CD14-positive monocyte (primary cell): ENCODE data around the gene CST11. TPM values are rescaled to one million over a fixed set of nuclear protein-coding genes. Genes with fewer than 3 reads are reported as not detected.

Experiments
- DNase-seq, 3 donors: peaks; one replicate each; pipeline ENCODE4 v3.0.0-alpha.2; 2011 to 2022
- H2AFZ ChIP-seq: 2 replicates; pipeline ENCODE4 v1.6.0; 2012; ENCODE audit warnings: mild to moderate bottlenecking, low read depth, low read length, inconsistent platforms; ENCODE audit not compliant: insufficient read depth, poor library complexity, severe bottlenecking
- H3K27ac ChIP-seq, 2 donors: 1 replicate in 1 of 2; 2 replicates in 1 of 2; pipeline ENCODE4 v1.5.1; 2012 to 2013; ENCODE audit warnings: low read length in 2 of 2, control low read depth in 1 of 2, inconsistent platforms in 1 of 2, low read depth in 1 of 2, mild to moderate bottlenecking in 1 of 2
- H3K27me3 ChIP-seq, 2 donors: one replicate each; pipeline versions ENCODE4 v1.6.0 to v1.6.1; 2011 to 2013; ENCODE audit warnings: low read length in 2 of 2; ENCODE audit not compliant: control insufficient read depth in 2 of 2, insufficient read depth in 2 of 2
- H3K36me3 ChIP-seq, 2 donors: replicated peaks in 1 of 2; 1 replicate in 1 of 2; 2 replicates in 1 of 2; pipeline versions ENCODE4 v1.5.1 to v1.6.1; 2012 to 2013; ENCODE audit warnings: low read length in 2 of 2, control low read depth in 1 of 2, inconsistent platforms in 1 of 2, mild to moderate bottlenecking in 1 of 2; ENCODE audit not compliant: insufficient read depth in 2 of 2, control insufficient read depth in 1 of 2
- H3K4me1 ChIP-seq, 2 donors: 1 replicate in 1 of 2; 2 replicates in 1 of 2; pipeline versions ENCODE4 v1.5.1 to v1.6.1; 2012 to 2013; ENCODE audit warnings: low read length in 2 of 2, control low read depth in 1 of 2, inconsistent platforms in 1 of 2, mild to moderate bottlenecking in 1 of 2, moderate library complexity in 1 of 2; ENCODE audit not compliant: insufficient read depth in 2 of 2, control insufficient read depth in 1 of 2
- H3K4me2 ChIP-seq: replicated peaks from 2 replicates; pipeline ENCODE3; 2012; ENCODE audit warnings: low read length, moderate library complexity, mild to moderate bottlenecking; ENCODE audit not compliant: poor library complexity, severe bottlenecking; ENCODE audit errors: extremely low read depth
- H3K4me3 ChIP-seq, 3 experiments: fragments of 200-600 bp in 1 of 3; sonication (generic) in 1 of 3; replicated peaks in 1 of 3; 1 replicate in 2 of 3; 2 replicates in 1 of 3; pipeline ENCODE4 v1.5.1; 2011 to 2013; ENCODE audit warnings: low read length in 3 of 3, mild to moderate bottlenecking in 3 of 3, control low read depth in 2 of 3, low read depth in 2 of 3, inconsistent platforms in 1 of 3, moderate library complexity in 1 of 3
- H3K79me2 ChIP-seq: 2 replicates; pipeline ENCODE4 v1.6.0; 2012; ENCODE audit warnings: mild to moderate bottlenecking, control low read depth, inconsistent platforms, low read length, moderate library complexity; ENCODE audit not compliant: insufficient read depth
- H3K9ac ChIP-seq: 2 replicates; pipeline ENCODE4 v1.6.0; 2017; ENCODE audit warnings: low read length, mild to moderate bottlenecking; ENCODE audit not compliant: insufficient read depth, poor library complexity, severe bottlenecking
- H3K9me3 ChIP-seq, 2 donors: replicated peaks in 1 of 2; 1 replicate in 1 of 2; 2 replicates in 1 of 2; pipeline versions ENCODE4 v1.5.1 to v1.6.1; 2012 to 2013; ENCODE audit warnings: low read length in 2 of 2, control low read depth in 1 of 2; ENCODE audit not compliant: control insufficient read depth in 1 of 2, insufficient read depth in 1 of 2
- H4K20me1 ChIP-seq: 2 replicates; pipeline ENCODE4 v1.6.0; 2012; ENCODE audit warnings: mild to moderate bottlenecking, low read length, control low read depth, moderate library complexity; ENCODE audit not compliant: insufficient read depth
- H3K27ac Mint-ChIP-seq, 7 donors: one replicate each; pipeline ENCODE4 v1.8.0; 2020; ENCODE audit warnings: mild to moderate bottlenecking in 7 of 7, mixed read lengths in 7 of 7, moderate library complexity in 6 of 7, inconsistent platforms in 2 of 7
- H3K27me3 Mint-ChIP-seq, 3 donors: one replicate each; pipeline ENCODE4 v1.8.0; 2021 to 2022; ENCODE audit warnings: low read depth in 3 of 3, mild to moderate bottlenecking in 3 of 3, mixed read lengths in 3 of 3, moderate library complexity in 3 of 3, inconsistent platforms in 1 of 3
- H3K36me3 Mint-ChIP-seq, 2 donors: one replicate each; pipeline ENCODE4 v1.8.0; 2020; ENCODE audit warnings: mixed read lengths in 2 of 2, inconsistent platforms in 1 of 2, mild to moderate bottlenecking in 1 of 2
- H3K4me1 Mint-ChIP-seq: one replicate; pipeline ENCODE4 v1.8.0; 2020; ENCODE audit warnings: mild to moderate bottlenecking, mixed read lengths
- H3K4me3 Mint-ChIP-seq, 2 donors: one replicate each; pipeline ENCODE4 v1.8.0; 2020; ENCODE audit warnings: mild to moderate bottlenecking in 2 of 2, mixed read lengths in 2 of 2, moderate library complexity in 1 of 2
- H3K9me3 Mint-ChIP-seq, 7 donors: one replicate each; pipeline ENCODE4 v1.8.0; 2020 to 2022; ENCODE audit warnings: mixed read lengths in 7 of 7, mild to moderate bottlenecking in 6 of 7, moderate library complexity in 6 of 7, inconsistent platforms in 2 of 7
- WGBS: methylation state at CpG from one replicate; pipeline ENCODE4 v1.1.5; 2013; ENCODE audit warnings: missing lambda C conversion rate; ENCODE audit not compliant: insufficient coverage; 5-methylcytosine and 5-hydroxymethylcytosine counted together
- intact Hi-C, 2 donors: fragments of 100-400 bp; cut with micrococcal nuclease; formaldehyde crosslinking; loops; one replicate each; pipeline versions ENCODE4 v1.15.0 to v1.15.1; 2023
- polyA plus RNA-seq, 3 donors: library from polyadenylated mRNA; depleted of rRNA in 1 of 3; unstranded in 2 of 3; stranded (reverse) in 1 of 3; fragments of 300-500 nt in 2 of 3; fragments of >200 nt in 1 of 3; fragmentation: Illumina TruSeq in 2 of 3; gene quantifications; 1 replicate in 2 of 3; 2 replicates in 1 of 3; pipeline ENCODE4 v1.2.3, GENCODE V29; 2012 to 2021
- TF ChIP-seq, protein P1 (sequence below): fragments of 200-600 bp; IDR thresholded peaks from one replicate; pipeline ENCODE4 v1.8.0; 2022; ENCODE audit warnings: antibody characterized with exemption, mild to moderate bottlenecking

The CST11 gene
- polyA plus RNA-seq, 3 donors = not detected

DNA sequence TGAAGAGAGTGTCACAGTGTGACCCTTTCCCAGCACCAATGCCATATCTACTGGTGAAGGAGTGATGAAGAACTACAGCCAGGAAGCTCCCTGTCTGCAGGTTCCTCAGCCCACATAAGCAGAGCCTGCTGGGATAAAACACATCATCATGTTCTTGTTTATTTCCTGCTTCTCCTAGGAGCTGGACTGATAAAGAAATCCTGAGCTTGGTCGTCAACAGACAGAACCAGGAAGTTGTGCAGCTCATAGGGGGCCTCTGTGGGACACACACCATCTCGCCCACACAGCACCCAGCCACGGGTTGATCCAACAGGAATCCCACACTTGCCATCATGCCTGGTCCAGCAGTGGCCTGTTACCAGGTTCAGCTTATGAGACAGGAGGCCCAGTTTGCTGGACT is 16.0 kb downstream of the CST11 start:
- Mint-ChIP-seq H3K27ac (no peak overlapping the region), H3K4me1 (no peaks in the 10 kb centered on the region), H3K4me3 (no peak overlapping the region), H3K27me3 (peaks cover 2 to 6% (median 4%) of the 10 kb centered on the region in 3 donors), H3K36me3 (no peaks in the 10 kb centered on the region), H3K9me3 (no peaks in the 10 kb centered on the region)
- H4K20me1 ChIP-seq = no peaks in the 10 kb centered on the region
- WGBS = 36% methylated on average over 3 of the region's 3 CpGs
- DNase-seq = no peak
- intact Hi-C loops = no loop called here
- TF ChIP-seq, protein P1, sequence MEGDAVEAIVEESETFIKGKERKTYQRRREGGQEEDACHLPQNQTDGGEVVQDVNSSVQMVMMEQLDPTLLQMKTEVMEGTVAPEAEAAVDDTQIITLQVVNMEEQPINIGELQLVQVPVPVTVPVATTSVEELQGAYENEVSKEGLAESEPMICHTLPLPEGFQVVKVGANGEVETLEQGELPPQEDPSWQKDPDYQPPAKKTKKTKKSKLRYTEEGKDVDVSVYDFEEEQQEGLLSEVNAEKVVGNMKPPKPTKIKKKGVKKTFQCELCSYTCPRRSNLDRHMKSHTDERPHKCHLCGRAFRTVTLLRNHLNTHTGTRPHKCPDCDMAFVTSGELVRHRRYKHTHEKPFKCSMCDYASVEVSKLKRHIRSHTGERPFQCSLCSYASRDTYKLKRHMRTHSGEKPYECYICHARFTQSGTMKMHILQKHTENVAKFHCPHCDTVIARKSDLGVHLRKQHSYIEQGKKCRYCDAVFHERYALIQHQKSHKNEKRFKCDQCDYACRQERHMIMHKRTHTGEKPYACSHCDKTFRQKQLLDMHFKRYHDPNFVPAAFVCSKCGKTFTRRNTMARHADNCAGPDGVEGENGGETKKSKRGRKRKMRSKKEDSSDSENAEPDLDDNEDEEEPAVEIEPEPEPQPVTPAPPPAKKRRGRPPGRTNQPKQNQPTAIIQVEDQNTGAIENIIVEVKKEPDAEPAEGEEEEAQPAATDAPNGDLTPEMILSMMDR = no peak
- H2AFZ ChIP-seq = no peak overlapping the region
- H3K27me3 ChIP-seq = no peaks in the 10 kb centered on the region
- H3K4me1 ChIP-seq = no peaks in the 10 kb centered on the region
- H3K9ac ChIP-seq = no peak overlapping the region
- H3K4me3 ChIP-seq = no peak overlapping the region
- H3K79me2 ChIP-seq = no peaks in the 10 kb centered on the region
- no peak overlapping the region for H3K4me2 ChIP-seq
- no peaks in the 10 kb centered on the region for H3K9me3 ChIP-seq
- H3K27ac ChIP-seq = no peak overlapping the region
- no peaks in the 10 kb centered on the region for H3K36me3 ChIP-seq

DNA sequence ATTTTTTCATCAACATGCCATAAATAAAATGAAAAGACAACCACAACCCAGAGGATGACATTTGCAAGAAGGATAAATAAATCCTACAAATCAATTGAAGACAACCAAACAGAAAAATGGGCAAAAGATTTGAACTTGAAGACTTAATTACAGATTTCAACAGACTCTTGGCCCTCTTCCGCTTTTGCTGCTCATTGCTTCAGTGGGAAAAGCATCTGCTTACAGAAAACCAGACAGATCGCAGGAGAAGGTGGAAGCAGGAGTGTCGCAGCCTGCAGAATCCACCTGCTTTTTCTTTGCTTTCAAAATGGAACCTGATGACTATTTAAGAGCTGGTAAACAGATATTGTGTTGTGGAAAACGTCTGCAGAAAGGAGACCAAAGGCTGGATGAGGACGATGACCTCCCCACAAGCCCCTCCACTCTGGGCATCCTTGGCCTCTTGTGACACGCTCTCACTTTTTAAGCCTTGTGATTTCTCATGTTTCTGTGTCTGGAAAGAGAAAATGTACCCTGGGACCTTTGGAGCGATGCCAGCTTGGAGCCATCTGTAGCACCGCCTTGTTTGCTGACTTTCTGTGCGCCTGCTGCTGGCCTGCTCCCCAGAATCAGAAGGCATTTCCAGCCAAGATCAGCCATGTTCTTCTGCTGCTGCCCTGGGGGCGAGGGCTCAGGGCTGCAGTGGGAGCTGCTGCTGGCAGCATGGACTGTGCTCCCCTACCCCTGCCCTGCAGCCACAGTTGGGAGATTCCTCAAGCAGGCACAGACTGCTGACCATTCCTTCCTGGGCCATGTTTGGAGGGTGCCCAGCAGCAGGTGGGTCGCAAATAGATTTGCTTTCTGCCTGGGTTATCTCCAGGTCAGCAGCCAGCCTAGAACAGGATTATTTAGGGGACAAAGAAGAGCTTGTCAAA is 16.8 kb downstream of the CST11 start:
- Histone ChIP-seq H3K4me1 (no peaks in the 10 kb centered on the region), H2AFZ (no peak overlapping the region), H3K4me3 (no peak overlapping the region), H3K27me3 (no peaks in the 10 kb centered on the region), H4K20me1 (no peaks in the 10 kb centered on the region), H3K9me3 (no peaks in the 10 kb centered on the region), H3K36me3 (no peaks in the 10 kb centered on the region), H3K27ac (no peak overlapping the region), H3K79me2 (no peaks in the 10 kb centered on the region), H3K9ac (no peak overlapping the region), H3K4me2 (no peak overlapping the region)
- intact Hi-C loops = no loop called here
- no peaks in the 10 kb centered on the region for H3K36me3 Mint-ChIP-seq
- H3K4me3 Mint-ChIP-seq = no peak overlapping the region
- no peaks in the 10 kb centered on the region for H3K4me1 Mint-ChIP-seq
- DNase-seq = no peak
- TF ChIP-seq, protein P1 = no peak
- H3K27me3 Mint-ChIP-seq = peaks cover 2 to 5% (median 2%) of the 10 kb centered on the region in 3 donors
- H3K27ac Mint-ChIP-seq = no peak overlapping the region
- no peaks in the 10 kb centered on the region for H3K9me3 Mint-ChIP-seq
- 91% methylated on average over 7 of the region's 11 CpGs for WGBS
